DND-41 (cell line): ENCODE data around the gene RUFY3.

ENCODE experiments used
- CTCF ChIP-seq: IDR thresholded peaks from 2 replicates; pipeline ENCODE4 v1.5.1; 2012; ENCODE audit warnings: borderline replicate concordance, low read length, moderate library complexity, mild to moderate bottlenecking; ENCODE audit not compliant: poor library complexity, severe bottlenecking; ENCODE audit errors: extremely low read depth
- EZH2 ChIP-seq: IDR thresholded peaks from 3 replicates; pipeline ENCODE4 v1.6.1; 2012; ENCODE audit warnings: borderline replicate concordance, low read depth, mild to moderate bottlenecking, moderate library complexity, low read length, inconsistent platforms; ENCODE audit not compliant: severe bottlenecking

- no peak for TF ChIP-seq EZH2
- TF ChIP-seq CTCF: no peak
Observed at GRCh38 chr4:70754470-70754869, 32.7 kb downstream of the RUFY3 start.
